H9 (cell line): ENCODE measurements around the gene ZFYVE28. TPM values are rescaled to one million over a fixed set of nuclear protein-coding genes. Genes with fewer than 3 reads are reported as not detected.

Experiments used
- DNase-seq: peaks from one replicate; pipeline ENCODE4 v3.0.0-alpha.2; 2017
- H2AFZ ChIP-seq: one replicate; pipeline ENCODE4 v1.6.1; 2013; ENCODE audit warnings: mild to moderate bottlenecking, low read length, control low read depth, moderate library complexity
- H2AK5ac ChIP-seq: 2 replicates; pipeline ENCODE4 v1.6.1; 2013; ENCODE audit warnings: low read length, control low read depth, mixed read lengths; ENCODE audit not compliant: insufficient read length
- H2BK120ac ChIP-seq: one replicate; pipeline ENCODE4 v1.6.1; 2013; ENCODE audit warnings: low read depth, mild to moderate bottlenecking, low read length, control low read depth, inconsistent platforms; ENCODE audit not compliant: poor library complexity, severe bottlenecking
- H2BK12ac ChIP-seq: 2 replicates; pipeline ENCODE4 v1.6.1; 2013; ENCODE audit warnings: low read length, control low read depth, mixed read lengths, low read depth; ENCODE audit not compliant: insufficient read length
- H2BK15ac ChIP-seq: 2 replicates; pipeline ENCODE4 v1.6.1; 2013; ENCODE audit warnings: low read depth, low read length, control low read depth
- H2BK20ac ChIP-seq: one replicate; pipeline ENCODE4 v1.6.1; 2013; ENCODE audit warnings: low read depth, mild to moderate bottlenecking, low read length, control low read depth, inconsistent platforms; ENCODE audit not compliant: poor library complexity, severe bottlenecking
- H2BK5ac ChIP-seq: 2 replicates; pipeline ENCODE4 v1.6.1; 2013; ENCODE audit warnings: low read length, control low read depth, mixed read lengths; ENCODE audit not compliant: insufficient read length
- H3K14ac ChIP-seq: 2 replicates; pipeline ENCODE4 v1.6.1; 2013; ENCODE audit warnings: low read length, control low read depth; ENCODE audit not compliant: insufficient read depth
- H3K18ac ChIP-seq: 2 replicates; pipeline ENCODE4 v1.6.1; 2013; ENCODE audit warnings: low read depth, mild to moderate bottlenecking, mixed read lengths, low read length, control low read depth; ENCODE audit not compliant: insufficient read length
- H3K23ac ChIP-seq: 2 replicates; pipeline ENCODE4 v1.6.1; 2013; ENCODE audit warnings: low read length, control low read depth, mixed read lengths, low read depth; ENCODE audit not compliant: insufficient read length
- H3K23me2 ChIP-seq: 2 replicates; pipeline ENCODE4 v1.6.1; 2013; ENCODE audit warnings: low read depth, mild to moderate bottlenecking, mixed read lengths, low read length, control low read depth; ENCODE audit not compliant: insufficient read length, poor library complexity, severe bottlenecking
- H3K27ac ChIP-seq: 2 replicates; pipeline ENCODE4 v1.5.1; 2013; ENCODE audit warnings: low read length, control low read depth, mixed read lengths, low read depth; ENCODE audit not compliant: insufficient read length
- H3K27me3 ChIP-seq: 2 replicates; pipeline ENCODE4 v1.6.1; 2013; ENCODE audit warnings: low read length, control low read depth, inconsistent platforms; ENCODE audit not compliant: insufficient read depth
- H3K4ac ChIP-seq: 2 replicates; pipeline ENCODE4 v1.6.1; 2013; ENCODE audit warnings: low read depth, mild to moderate bottlenecking, control low read depth, inconsistent platforms, low read length, moderate library complexity
- H3K4me1 ChIP-seq: 2 replicates; pipeline ENCODE4 v1.6.1; 2013; ENCODE audit warnings: low read length, control low read depth, inconsistent platforms; ENCODE audit not compliant: insufficient read depth
- H3K4me2 ChIP-seq: 2 replicates; pipeline ENCODE4 v1.6.1; 2013; ENCODE audit warnings: low read length, control low read depth, mixed read lengths; ENCODE audit not compliant: insufficient read length, insufficient read depth
- H3K56ac ChIP-seq: 2 replicates; pipeline ENCODE4 v1.6.1; 2013; ENCODE audit warnings: low read depth, mild to moderate bottlenecking, mixed read lengths, low read length, control low read depth; ENCODE audit not compliant: insufficient read length
- H3K79me1 ChIP-seq: 2 replicates; pipeline ENCODE4 v1.6.1; 2013; ENCODE audit warnings: low read depth, mild to moderate bottlenecking, moderate library complexity, low read length, control low read depth, inconsistent platforms; ENCODE audit not compliant: insufficient read depth, poor library complexity, severe bottlenecking
- H3K79me2 ChIP-seq: 2 replicates; pipeline ENCODE4 v1.6.1; 2013; ENCODE audit warnings: low read length, control low read depth, inconsistent platforms; ENCODE audit not compliant: insufficient read depth
- H3K9ac ChIP-seq: 2 replicates; pipeline ENCODE4 v1.6.1; 2013; ENCODE audit warnings: low read length, control low read depth, mixed read lengths; ENCODE audit not compliant: insufficient read length; ENCODE audit errors: extremely low read depth
- H3K9me3 ChIP-seq: one replicate; pipeline ENCODE4 v1.6.1; 2013; ENCODE audit warnings: low read depth, low read length, inconsistent platforms; ENCODE audit not compliant: control insufficient read depth
- H3T11ph ChIP-seq: one replicate; pipeline ENCODE4 v1.6.1; 2013; ENCODE audit warnings: mild to moderate bottlenecking, low read length, control low read depth, inconsistent platforms
- H4K20me1 ChIP-seq: one replicate; pipeline ENCODE4 v1.6.1; 2013; ENCODE audit not compliant: control insufficient read depth, insufficient read length, insufficient read depth
- H4K5ac ChIP-seq: 2 replicates; pipeline ENCODE4 v1.6.1; 2013; ENCODE audit warnings: low read depth, mild to moderate bottlenecking, mixed read lengths, low read length, control low read depth; ENCODE audit not compliant: insufficient read length
- H4K8ac ChIP-seq: replicated peaks from 2 replicates; pipeline ENCODE4 v1.6.1; 2013; ENCODE audit warnings: low read length, control low read depth, mixed read lengths, low read depth; ENCODE audit not compliant: insufficient read length
- H4K91ac ChIP-seq: 2 replicates; pipeline ENCODE4 v1.6.1; 2013; ENCODE audit warnings: low read depth, mild to moderate bottlenecking, moderate library complexity, mixed read lengths, low read length, control low read depth; ENCODE audit not compliant: insufficient read length
- H3K27ac Mint-ChIP-seq, 3 experiments: 2 replicates in 2 of 3; 3 replicates in 1 of 3; pipeline ENCODE4 v1.8.0; 2020 to 2021; ENCODE audit warnings: mixed read lengths in 3 of 3, mild to moderate bottlenecking in 1 of 3, moderate library complexity in 1 of 3
- H3K27me3 Mint-ChIP-seq: 2 replicates; pipeline ENCODE4 v1.8.0; 2021; ENCODE audit warnings: low read depth, mild to moderate bottlenecking, moderate library complexity, mixed read lengths
- H3K36me3 Mint-ChIP-seq, 3 experiments: 2 replicates in 2 of 3; 3 replicates in 1 of 3; pipeline ENCODE4 v1.8.0; 2020 to 2021; ENCODE audit warnings: low read depth in 3 of 3, mixed read lengths in 3 of 3; ENCODE audit not compliant: insufficient read depth in 1 of 3
- H3K4me1 Mint-ChIP-seq, 2 experiments: 2 replicates each; pipeline ENCODE4 v1.8.0; 2020; ENCODE audit warnings: mixed read lengths in 2 of 2
- H3K4me3 Mint-ChIP-seq, 2 experiments: 2 replicates in 1 of 2; 3 replicates in 1 of 2; pipeline ENCODE4 v1.8.0; 2020 to 2021; ENCODE audit warnings: mild to moderate bottlenecking in 2 of 2, mixed read lengths in 2 of 2, moderate library complexity in 1 of 2
- H3K9me3 Mint-ChIP-seq, 2 experiments: 2 replicates in 1 of 2; 3 replicates in 1 of 2; pipeline ENCODE4 v1.8.0; 2020; ENCODE audit warnings: mild to moderate bottlenecking in 2 of 2, mixed read lengths in 2 of 2, moderate library complexity in 1 of 2
- CTCF ChIP-seq: fragments of 200-600 bp; sonication (generic); conservative IDR thresholded peaks from 3 replicates; pipeline ENCODE4 v1.8.0; 2021; ENCODE audit warnings: antibody characterized with exemption, mild to moderate bottlenecking
- WGBS: extraction: QIAGEN DNeasy Blood & Tissue Kit; methylation state at CpG from one replicate; pipeline ENCODE4 v1.1.7; 2013; ENCODE audit warnings: missing lambda C conversion rate, low lambda C conversion rate, mixed read lengths; ENCODE audit not compliant: insufficient read length; ENCODE audit errors: extremely low coverage; 5-methylcytosine and 5-hydroxymethylcytosine counted together
- total RNA-seq: library from RNA; stranded (reverse); gene quantifications from 2 replicates; pipeline ENCODE4 v1.2.1, GENCODE V29; 2021

The ZFYVE28 gene
- total RNA-seq, 1 experiment from 2014 or later = 0.98 TPM

DNA sequence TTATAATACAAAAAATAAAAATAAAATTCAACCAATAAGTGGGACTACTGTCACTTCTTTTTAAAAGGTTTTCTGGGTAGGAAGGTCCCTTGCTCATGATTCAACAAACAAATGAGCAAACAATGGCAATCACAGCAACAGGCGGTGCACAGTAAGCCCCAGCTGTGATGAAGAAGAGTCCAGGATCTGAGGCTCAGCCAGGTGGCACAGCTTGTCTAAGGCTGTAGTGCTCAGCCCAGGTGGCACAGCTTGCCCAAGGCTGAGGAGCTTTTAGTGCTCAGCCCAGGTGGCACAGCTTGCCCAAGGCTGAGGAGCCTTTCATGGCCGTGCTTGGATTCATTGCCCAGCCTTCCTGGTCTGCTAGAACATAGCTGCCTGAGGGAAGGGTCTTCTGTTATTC is 75.0 kb downstream of the ZFYVE28 start:
- no peak overlapping the region for H3K23ac ChIP-seq
- H3K4ac ChIP-seq = no peak overlapping the region
- Mint-ChIP-seq H3K36me3 (no peaks in the 10 kb centered on the region; a peak in 1 of 7 replicates), H3K9me3 (no peaks in the 10 kb centered on the region), H3K4me3 (no peak overlapping the region), H3K27me3 (no peaks in the 10 kb centered on the region), H3K4me1 (peaks cover 6 to 9% of the 10 kb centered on the region in 2 experiments), H3K27ac (no peak overlapping the region; a peak in 1 of 7 replicates)
- no peak overlapping the region for H3K4me2 ChIP-seq
- H2BK120ac ChIP-seq = no peak overlapping the region
- no peak overlapping the region for H2BK5ac ChIP-seq
- H3K9me3 ChIP-seq = no peaks in the 10 kb centered on the region
- H3K9ac ChIP-seq = no peak overlapping the region
- H3K79me2 ChIP-seq = no peaks in the 10 kb centered on the region
- WGBS = no CpG with 5 or more reads among the region's 2 CpGs
- no peak overlapping the region for H4K91ac ChIP-seq
- H3T11ph ChIP-seq = no peak overlapping the region
- no peak overlapping the region for H3K27ac ChIP-seq
- no peaks in the 10 kb centered on the region for H3K27me3 ChIP-seq
- no peak for TF ChIP-seq CTCF
- no peak overlapping the region for H2BK15ac ChIP-seq
- H3K14ac ChIP-seq = no peak overlapping the region
- no peak overlapping the region for H2BK20ac ChIP-seq
- no peaks in the 10 kb centered on the region for H3K23me2 ChIP-seq
- no peak overlapping the region for H2AFZ ChIP-seq
- H3K18ac ChIP-seq = no peak overlapping the region
- no peak overlapping the region for H4K8ac ChIP-seq
- H4K5ac ChIP-seq = no peak overlapping the region
- no peak overlapping the region for H2AK5ac ChIP-seq
- DNase-seq = no peak
- H4K20me1 ChIP-seq = no peaks in the 10 kb centered on the region
- H2BK12ac ChIP-seq = no peak overlapping the region
- no peaks in the 10 kb centered on the region for H3K79me1 ChIP-seq
- no peaks in the 10 kb centered on the region for H3K4me1 ChIP-seq
- no peak overlapping the region for H3K56ac ChIP-seq
